NB4 (cell line): Measurements from ENCODE around the gene SMURF1.

Experiments
- CTCF ChIP-seq: IDR thresholded peaks from one replicate; pipeline ENCODE4 v1.5.1; 2012; ENCODE audit warnings: low read depth, low read length
- MAX ChIP-seq: IDR thresholded peaks from 2 replicates; pipeline ENCODE4 v1.6.1; 2011; ENCODE audit warnings: low read depth, low read length
- POLR2A ChIP-seq: IDR thresholded peaks from 2 replicates; pipeline ENCODE4 v1.6.1; 2011; ENCODE audit warnings: mild to moderate bottlenecking; ENCODE audit not compliant: insufficient read length; ENCODE audit errors: extremely low read depth

GRCh38 chr7:99027241-99027640, 116.7 kb downstream of the SMURF1 start:
- TF ChIP-seq POLR2A = no peak
- no peak for TF ChIP-seq CTCF
- TF ChIP-seq MAX = no peak
